ENCODE results near the gene XPR1. TPM values are rescaled to one million over a fixed set of nuclear protein-coding genes. Genes with fewer than 3 reads are reported as not detected.
"Not testable (repeated sequence)": the region's sequence is repeated elsewhere in the genome, so short reads cannot be mapped to it uniquely, and the experiment has no call there.

XPR1 gene
- total RNA-seq, 1 experiment from 2014 or later = 12.8 TPM

DNA sequence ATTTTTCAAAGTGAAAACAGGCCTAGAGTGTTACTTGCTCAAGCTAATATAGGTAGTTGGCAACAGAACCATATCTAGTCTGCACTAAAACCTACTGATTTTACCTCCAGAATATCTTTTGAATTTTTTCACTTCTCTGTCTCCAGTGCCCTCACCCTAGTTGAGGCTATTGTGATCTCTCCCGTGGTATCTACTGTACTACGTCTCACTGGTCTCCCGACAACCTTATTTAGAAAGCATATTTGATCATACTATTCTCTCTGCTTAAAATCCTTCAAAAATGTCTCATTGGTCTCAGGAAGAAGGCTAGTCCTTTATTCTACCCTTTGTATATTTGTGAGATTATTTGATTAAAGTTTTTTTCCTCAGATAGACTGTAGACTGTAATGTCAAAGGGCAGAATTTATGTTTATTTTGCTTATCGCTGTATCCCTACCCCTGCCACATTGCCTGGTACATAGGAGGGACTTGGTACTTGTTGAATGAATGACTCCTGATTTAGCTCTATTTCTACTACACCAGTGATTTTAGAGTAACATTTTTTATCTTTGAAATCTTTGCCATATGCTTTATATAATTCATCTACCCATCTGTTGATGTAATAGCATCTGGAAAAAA, 145.4 kb downstream of the XPR1 start:
- Histone ChIP-seq H3K9me3 (no peaks in the 10 kb centered on the region), H3K36me3 (no peaks in the 10 kb centered on the region), H3K27me3 (no peaks in the 10 kb centered on the region), H3K4me3 (no peak overlapping the region)
- no peak for DNase-seq

DNA sequence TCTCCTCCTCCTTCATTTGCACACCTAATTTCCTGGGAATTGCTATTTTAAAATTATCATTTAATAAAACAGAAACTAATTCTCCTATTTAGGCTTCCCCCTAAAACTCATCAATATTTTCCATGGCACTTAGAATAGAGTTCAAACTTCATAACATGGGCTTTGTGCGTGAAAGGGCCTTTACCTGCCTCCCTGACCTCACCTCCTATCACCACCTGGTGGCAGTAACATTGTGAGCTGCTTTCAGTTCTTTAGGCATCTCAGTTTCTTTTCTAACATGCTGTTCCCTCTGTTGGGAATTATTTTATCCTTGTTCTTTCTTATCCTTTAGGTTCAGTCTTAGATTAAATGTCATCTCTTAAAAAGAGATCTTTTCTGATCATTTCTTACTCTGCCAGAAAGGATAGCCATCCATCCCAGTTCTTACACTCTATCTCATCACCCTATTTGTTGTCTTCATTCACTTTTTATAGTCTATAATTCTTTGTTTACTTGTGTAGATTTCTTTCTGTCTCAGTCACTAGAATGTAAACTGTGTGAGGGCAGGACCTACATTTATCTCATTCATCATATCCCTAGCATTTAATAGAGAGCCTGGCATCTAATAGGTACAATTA, 147.1 kb downstream of the XPR1 start:
- DNase-seq = no peak
- Histone ChIP-seq H3K36me3 (no peaks in the 10 kb centered on the region), H3K27me3 (no peaks in the 10 kb centered on the region), H3K4me3 (no peak overlapping the region), H3K9me3 (no peaks in the 10 kb centered on the region)

- Histone ChIP-seq H3K9me3 (no peaks in the 10 kb centered on the region), H3K27me3 (no peaks in the 10 kb centered on the region), H3K4me3 (no peak overlapping the region), H3K36me3 (no peaks in the 10 kb centered on the region)
- DNase-seq = no peak
Measured at GRCh38 chr1:180779584-180779983, 147.8 kb downstream of the XPR1 start.

DNA sequence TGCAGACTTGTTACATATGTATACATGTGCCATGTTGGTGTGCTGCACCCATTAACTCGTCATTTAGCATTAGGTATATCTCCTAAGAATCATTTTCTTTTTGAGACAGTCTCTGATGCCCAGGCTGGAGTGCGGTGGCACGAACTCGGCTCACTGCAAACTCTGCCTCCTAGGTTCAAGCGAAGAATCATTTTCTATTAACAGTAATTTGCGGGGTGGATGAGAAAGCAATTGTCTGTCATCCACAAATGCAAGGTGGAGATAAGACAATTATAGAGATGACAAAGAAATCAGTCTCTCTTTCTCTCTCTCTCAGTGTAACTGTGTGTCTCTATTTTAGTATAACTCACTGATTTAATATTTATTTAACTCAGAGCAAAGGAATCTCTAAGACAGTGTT, 149.9 kb downstream of the XPR1 start:
- Histone ChIP-seq H3K36me3 (no peaks in the 10 kb centered on the region), H3K9me3 (no peaks in the 10 kb centered on the region)

GRCh38 chr1:180785291-180785690, 153.5 kb downstream of the XPR1 start:
- peak; percentile 11 for DNase-seq
- Histone ChIP-seq H3K36me3 (no peaks in the 10 kb centered on the region), H3K4me3 (no peak overlapping the region), H3K9me3 (no peaks in the 10 kb centered on the region), H3K27me3 (no peaks in the 10 kb centered on the region)

More for the DNA sequence above, 149.9 kb downstream of the XPR1 start:
- no peak for DNase-seq
- no peaks in the 10 kb centered on the region for H3K27me3 ChIP-seq
- no peak overlapping the region for H3K4me3 ChIP-seq

DNA sequence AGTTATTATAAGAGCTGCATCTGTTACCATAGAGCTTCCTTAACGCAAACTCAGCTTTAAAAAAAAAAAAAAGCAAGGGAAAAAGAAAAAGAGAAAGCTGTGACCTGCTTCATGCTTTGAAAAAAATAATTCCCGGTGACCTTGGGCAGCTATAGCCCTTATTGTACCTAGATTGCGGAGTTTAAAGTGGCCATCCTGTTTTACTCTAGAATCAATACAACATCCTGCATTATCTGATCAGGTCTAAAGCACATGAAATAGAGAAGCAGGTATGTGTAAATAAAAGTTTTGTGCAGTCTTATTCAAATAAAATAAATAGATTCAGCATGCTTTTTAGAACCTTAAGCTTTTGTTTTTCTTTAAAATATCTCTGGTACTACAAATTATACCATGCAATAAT, 154.1 kb downstream of the XPR1 start:
- no peak overlapping the region for H3K4me3 ChIP-seq
- H3K27me3 ChIP-seq = no peaks in the 10 kb centered on the region
- H3K36me3 ChIP-seq = no peaks in the 10 kb centered on the region
- no peaks in the 10 kb centered on the region for H3K9me3 ChIP-seq
- DNase-seq = no peak

DNA sequence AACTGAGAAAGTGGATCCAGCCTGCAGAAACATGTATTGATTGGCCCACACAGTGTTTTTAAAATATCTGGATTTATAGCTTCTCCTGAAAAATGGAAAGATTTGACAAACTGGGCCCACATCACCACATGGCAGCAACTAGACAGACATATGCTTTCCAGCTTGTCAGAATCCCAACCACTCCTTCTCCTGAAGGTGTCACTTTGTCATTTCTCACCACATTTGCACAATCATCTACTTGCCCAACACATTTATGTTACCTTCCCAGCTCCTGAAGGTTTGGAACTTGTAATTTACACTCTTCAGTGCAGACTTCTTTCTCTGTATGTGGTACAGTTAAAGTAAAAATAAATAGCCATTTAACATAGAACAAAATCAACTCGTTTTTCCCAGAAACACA, 154.8 kb downstream of the XPR1 start:
- Histone ChIP-seq H3K36me3 (no peaks in the 10 kb centered on the region), H3K27me3 (no peaks in the 10 kb centered on the region), H3K4me3 (no peak overlapping the region), H3K9me3 (no peaks in the 10 kb centered on the region)
- DNase-seq = no peak

- H3K27me3 ChIP-seq = no peaks in the 10 kb centered on the region
- H3K4me3 ChIP-seq = no peak overlapping the region
- H3K9me3 ChIP-seq = no peaks in the 10 kb centered on the region
- no peaks in the 10 kb centered on the region for H3K36me3 ChIP-seq
- no peak for DNase-seq
Measured at GRCh38 chr1:180787628-180788307, 155.9 kb downstream of the XPR1 start.

DNA sequence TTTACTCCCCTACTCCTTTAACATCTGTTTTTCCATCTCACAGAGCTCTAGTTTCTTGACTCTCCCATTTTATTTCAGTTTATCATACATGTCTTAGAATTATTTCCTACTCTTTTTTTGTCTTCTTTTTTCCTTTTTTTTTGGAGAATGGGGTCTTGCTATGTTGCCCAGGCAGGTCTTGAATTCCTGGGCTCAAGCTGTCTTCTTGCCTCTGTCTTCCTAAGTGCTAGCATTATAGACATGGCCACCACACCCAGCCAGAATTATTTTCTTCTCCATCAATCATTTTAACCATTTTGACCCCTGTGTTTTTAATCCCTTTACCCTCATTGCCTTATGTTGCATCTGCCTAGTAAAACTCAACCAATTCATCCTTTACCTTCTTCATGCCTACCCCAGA, 157.6 kb downstream of the XPR1 start:
- Histone ChIP-seq H3K36me3 (no peaks in the 10 kb centered on the region), H3K9me3 (no peaks in the 10 kb centered on the region), H3K4me3 (no peak overlapping the region), H3K27me3 (no peaks in the 10 kb centered on the region)
- no peak for DNase-seq

- not testable (repeated sequence) for H3K4me3 ChIP-seq, H3K27me3 ChIP-seq, DNase-seq, H3K9me3 ChIP-seq, H3K36me3 ChIP-seq
Measured at GRCh38 chr1:180791152-180791551, 159.3 kb downstream of the XPR1 start.

DNA sequence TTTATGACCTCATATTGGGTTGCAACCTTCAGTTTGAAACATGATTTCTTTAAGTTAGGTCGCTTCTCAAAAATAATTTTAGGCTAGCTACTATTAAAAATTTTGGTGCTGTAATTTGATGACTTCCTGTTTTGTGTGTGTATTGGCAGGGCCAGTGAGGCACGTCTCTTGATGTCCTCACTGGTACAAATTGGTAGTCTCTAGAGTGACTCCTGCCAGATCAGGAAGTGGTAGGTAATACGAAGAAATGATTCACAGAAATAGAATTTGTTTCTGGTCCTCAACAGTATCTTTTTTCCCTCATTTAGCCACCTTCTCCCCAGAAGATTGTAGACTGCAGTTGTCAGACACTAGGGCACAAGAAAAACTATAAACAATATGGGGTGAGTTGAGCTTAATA, 160.0 kb downstream of the XPR1 start:
- DNase-seq = peak; percentile 27
- Histone ChIP-seq H3K36me3 (no peaks in the 10 kb centered on the region), H3K4me3 (no peak overlapping the region), H3K27me3 (no peaks in the 10 kb centered on the region), H3K9me3 (no peaks in the 10 kb centered on the region)

DNA sequence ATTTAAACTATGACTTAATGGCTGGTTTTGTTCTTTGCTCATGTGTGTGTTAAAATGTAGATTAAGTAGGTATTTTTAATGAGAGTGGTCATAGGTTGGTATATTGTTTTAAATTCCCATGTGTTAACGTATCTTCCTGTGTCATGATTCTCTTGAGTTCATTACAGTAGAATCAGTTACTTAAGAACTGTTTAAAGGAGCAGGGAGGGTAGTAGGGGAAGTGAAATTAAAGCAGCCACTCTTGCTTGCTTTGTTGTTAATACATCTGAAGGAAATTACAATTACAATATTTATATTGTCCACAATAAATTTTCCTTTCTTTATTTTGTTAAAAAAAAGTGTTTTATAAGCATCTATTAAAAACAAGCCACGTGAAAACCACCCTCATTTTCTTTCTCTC, 161.6 kb downstream of the XPR1 start:
- no peak for DNase-seq
- Histone ChIP-seq H3K9me3 (no peaks in the 10 kb centered on the region), H3K36me3 (no peaks in the 10 kb centered on the region), H3K4me3 (no peak overlapping the region), H3K27me3 (no peaks in the 10 kb centered on the region)

GRCh38 chr1:180796897-180797640, 165.2 kb downstream of the XPR1 start:
- H3K27me3 ChIP-seq = no peaks in the 10 kb centered on the region
- DNase-seq = no peak

GRCh38 chr1:180800945-180801344, 169.1 kb downstream of the XPR1 start:
- H3K4me3 ChIP-seq = no peak overlapping the region
- no peaks in the 10 kb centered on the region for H3K27me3 ChIP-seq

More at GRCh38 chr1:180796897-180797640, 165.2 kb downstream of the XPR1 start:
- no peaks in the 10 kb centered on the region for H3K9me3 ChIP-seq
- no peaks in the 10 kb centered on the region for H3K36me3 ChIP-seq
- H3K4me3 ChIP-seq = no peak overlapping the region

DNA sequence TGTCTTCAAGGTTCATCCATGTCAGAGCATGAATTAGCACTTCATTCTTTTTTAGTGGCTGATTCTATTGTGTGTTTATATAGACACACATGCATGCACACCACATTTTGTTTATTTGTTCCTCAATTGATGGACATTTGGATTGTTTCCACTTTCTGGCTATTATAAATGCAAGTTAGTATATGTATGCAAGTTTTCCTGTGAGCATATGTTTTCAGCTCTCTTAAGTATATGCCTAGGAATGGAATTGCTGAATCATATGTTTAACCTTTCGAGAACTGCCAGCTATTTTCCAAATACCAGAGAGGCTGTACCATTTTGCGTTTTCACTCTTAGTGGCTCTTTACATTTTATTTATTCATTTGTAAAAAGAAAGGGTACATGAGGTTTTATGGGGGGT, 171.0 kb downstream of the XPR1 start:
- Histone ChIP-seq H3K4me3 (no peak overlapping the region), H3K36me3 (no peaks in the 10 kb centered on the region), H3K9me3 (no peaks in the 10 kb centered on the region), H3K27me3 (no peaks in the 10 kb centered on the region)
- no peak for DNase-seq

More at GRCh38 chr1:180800945-180801344, 169.1 kb downstream of the XPR1 start:
- H3K36me3 ChIP-seq = no peaks in the 10 kb centered on the region
- no peaks in the 10 kb centered on the region for H3K9me3 ChIP-seq
- DNase-seq = no peak

GRCh38 chr1:180805316-180805715, 173.5 kb downstream of the XPR1 start:
- H3K4me3 ChIP-seq = no peak overlapping the region
- H3K27me3 ChIP-seq = no peaks in the 10 kb centered on the region
- no peaks in the 10 kb centered on the region for H3K9me3 ChIP-seq
- H3K36me3 ChIP-seq = no peaks in the 10 kb centered on the region
- no peak for DNase-seq

- DNase-seq = no peak
- no peaks in the 10 kb centered on the region for H3K36me3 ChIP-seq
- H3K4me3 ChIP-seq = no peak overlapping the region
- no peaks in the 10 kb centered on the region for H3K9me3 ChIP-seq
- no peaks in the 10 kb centered on the region for H3K27me3 ChIP-seq
Measured at GRCh38 chr1:180811298-180811697, 179.5 kb downstream of the XPR1 start.

Data from MG63 (cell line).